Measurements from ENCODE around the gene CCDC3.

GRCh38 chr10:12909836-12910185, 91.7 kb downstream of the CCDC3 start:
- TF ChIP-seq CTCF (IDR thresholded peaks at IDR 0.05; ENCODE audit: insufficient read depth, low read length, poor library complexity, severe bottlenecking) = no peak
- no peak for TF ChIP-seq EZH2phosphoT487 (conservative IDR thresholded peaks at IDR 0.05; ENCODE audit: low read length)
